SKM-1 (cell line): ENCODE measurements around the gene BLM.

Source experiments
- DNase-seq: peaks from one replicate; lab custom pipeline; 2025; ENCODE audit not compliant: unreplicated experiment; lab: John Stamatoyannopoulos, UW

BLM gene

DNA sequence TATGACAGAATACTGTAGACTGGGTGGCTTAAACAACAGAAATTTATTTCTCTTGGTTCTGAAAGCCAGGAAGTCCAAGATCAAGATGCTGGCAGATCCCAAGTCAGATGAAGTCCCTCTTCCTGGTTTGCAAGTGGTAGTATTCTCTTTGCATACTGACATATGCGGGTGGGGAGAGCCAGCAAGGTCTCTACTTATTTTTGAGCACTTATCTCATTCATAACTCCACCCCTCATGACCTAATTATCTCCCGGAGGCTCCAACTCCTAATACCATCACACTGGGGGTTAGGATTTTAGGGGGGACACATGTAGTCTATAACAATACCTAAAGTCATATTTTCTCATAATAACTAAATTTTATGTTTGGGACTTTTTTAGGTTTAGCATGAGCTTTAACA is 65.3 kb downstream of the BLM start:
- DNase-seq, result no peak

DNA sequence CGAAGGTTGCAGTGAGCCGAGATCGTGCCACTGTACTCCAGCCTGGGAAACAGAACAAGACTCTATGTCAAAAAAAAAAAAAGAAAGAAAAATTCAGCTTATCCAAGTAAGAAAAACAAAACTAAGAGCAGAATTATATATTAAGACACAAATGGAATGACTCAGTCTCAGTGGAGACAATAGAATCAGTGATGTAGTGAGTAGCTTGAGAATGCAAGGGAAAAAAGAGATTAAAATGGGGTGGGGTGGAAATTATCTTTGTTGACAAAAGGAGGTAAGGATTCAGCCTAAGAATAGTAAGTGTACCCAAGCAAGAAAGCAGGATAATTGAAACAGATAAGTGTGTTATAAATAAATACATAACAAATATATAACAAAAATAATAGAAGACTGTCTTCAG is 70.7 kb downstream of the BLM start:
- no peak for DNase-seq

DNA sequence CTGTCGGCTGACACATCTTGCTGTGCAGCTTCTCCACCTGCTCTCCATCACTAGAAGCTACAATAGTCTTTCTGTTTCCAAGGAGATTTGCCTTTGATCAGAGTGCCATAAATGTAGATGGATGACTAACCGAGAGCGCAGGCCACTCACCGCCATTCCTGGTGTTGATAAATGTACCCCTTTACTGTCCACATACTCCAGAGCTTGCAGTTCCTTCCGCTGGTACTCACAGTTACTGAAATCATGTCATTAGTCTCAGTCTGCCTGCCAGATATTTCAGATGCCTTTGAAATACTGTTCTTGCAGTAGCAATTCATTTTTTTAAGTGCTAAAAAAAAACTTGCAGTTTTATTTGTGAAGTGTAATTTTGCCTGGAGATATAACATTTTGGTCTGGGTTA is 72.3 kb downstream of the BLM start:
- DNase-seq, result no peak

DNA sequence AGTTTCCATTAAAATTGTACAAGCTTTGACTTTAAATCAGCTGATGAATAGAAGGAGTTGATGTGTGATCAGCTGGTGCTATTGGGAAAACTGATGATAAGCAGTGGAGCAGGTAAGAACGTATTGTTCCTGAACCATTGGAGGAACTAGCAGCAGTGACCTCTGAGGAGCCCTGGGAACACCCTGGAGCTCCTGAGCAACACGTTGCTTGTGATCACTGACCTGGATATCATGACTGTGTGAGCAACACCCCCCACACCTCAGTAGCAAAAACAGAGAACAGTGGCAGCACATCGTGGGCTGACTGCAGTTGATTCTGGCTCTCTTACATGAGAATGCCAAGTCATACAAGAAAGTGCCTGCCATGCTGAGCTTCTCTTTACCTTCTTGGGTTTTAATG is 72.9 kb downstream of the BLM start:
- DNase-seq, result no peak

DNA sequence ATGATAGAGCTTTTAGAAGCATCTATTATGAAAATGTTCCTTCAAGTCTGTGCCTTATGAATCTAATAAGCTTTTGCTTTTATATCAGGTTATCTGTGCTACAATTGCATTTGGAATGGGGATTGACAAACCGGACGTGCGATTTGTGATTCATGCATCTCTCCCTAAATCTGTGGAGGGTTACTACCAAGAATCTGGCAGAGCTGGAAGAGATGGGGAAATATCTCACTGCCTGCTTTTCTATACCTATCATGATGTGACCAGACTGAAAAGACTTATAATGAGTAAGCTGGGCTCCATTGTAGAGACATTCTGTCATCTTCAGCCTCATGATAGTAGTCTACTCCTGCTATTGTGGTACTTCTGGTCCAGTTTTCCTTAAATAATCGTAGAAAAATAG is 73.4 kb downstream of the BLM start:
- DNase-seq, result no peak

DNA sequence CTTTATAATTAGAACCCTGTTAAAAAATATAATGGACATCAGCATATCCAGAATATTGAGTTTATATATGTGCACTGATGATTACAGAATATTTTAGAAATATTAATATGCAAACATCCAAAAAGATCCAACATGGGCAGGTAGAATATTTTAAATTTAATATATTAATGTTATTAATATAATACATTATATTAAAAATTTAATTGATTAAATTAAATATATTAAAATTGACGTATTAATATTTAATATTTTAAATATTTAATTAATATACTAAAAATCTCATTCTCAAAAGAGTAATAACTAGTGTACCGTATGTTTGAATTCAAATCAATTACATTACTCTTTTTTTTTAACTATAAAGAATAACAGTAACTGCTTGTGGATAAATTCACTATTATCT is 77.4 kb downstream of the BLM start:
- DNase-seq, result no peak

DNA sequence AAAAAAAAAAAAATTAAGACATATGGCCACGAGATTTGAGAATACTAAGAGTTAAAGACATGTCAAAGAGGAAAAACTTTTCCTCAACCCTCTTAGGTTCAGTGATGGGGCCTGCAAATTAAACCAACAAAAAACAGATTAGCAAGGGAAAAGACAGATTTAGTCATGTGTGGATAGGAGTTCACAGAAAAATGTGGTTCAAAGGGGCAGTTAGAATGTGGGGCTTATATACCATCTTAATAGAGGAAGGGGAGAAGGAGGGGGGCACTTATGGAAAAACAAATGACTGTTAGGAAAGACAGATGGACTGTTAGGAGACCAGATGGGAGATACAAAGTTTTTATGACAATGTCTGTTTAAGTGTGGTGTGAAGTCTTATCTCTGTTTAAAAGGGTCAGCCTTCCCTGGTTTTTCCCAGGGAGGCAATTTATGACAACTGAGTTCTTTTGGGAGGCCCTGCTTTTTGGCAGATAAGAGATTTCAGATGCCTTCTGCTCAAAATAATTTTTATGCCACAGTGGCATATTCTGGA is 82.6 kb downstream of the BLM start:
- DNase-seq, result no peak

DNA sequence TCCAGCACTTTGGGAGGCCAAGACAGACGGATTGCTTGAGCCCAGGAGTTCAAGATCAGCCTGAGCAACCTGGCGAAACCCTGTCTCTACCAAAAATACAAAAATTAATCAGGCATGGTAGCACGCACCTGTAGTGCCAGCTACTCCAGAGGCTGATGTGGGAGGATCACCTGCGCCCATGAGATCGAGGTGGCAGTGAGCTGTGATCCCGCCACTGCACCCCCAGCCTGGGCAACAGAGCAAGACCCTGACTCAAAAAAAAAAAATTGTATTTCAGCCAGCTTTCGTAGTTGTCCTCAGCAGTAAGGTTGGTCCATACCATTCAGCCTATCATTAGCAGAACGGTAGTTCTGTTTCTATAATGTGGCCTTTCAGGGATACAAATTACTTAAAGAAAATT is 84.7 kb downstream of the BLM start:
- no peak for DNase-seq

DNA sequence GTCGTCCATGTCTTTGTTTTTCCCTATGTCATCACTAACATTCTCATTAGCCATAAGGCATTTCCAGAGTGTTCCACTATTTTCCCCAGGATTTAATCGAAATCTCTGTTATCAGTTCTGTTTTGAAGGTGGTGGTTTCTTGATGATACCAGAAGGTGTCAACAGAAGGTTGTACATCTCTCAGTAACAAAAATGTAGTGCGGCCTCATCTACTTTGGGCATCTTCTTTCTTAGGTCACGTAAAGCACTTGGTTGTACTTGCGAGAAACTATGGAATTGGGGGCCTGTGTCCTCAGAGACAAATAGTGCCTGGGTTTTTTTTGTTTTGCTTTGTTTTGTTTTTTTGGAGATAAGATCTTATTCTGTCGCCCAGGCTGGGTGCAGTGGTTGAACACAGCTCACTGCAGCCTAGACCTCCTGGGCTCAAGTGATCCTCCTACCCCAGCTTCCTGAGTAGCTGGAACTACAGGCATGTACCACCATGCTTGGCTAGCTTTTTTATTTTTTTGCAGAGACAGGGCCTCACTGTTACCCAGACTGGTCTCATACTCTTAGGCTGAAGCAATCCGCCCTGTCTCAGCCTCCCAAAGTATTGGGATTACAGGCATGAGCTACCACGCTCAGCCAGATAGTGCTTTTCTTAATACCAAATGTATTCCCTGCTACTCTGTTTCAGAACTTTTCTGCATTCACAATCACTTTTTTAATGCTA is 90.1 kb downstream of the BLM start:
- no peak for DNase-seq

DNA sequence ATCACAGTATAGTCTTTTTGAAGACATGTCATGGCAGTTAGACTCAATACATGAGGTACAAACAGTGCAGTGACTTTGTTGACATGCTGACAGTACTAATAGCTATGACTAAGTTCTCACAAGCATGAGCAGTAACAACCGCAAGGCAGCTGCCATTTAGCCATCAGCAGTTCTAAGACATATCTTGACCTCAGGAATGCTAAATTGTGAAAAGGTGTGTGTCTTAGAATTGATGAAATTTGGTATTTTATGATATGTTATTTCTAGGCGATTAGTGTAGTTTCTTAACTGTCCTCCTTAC is 90.6 kb downstream of the BLM start:
- no peak for DNase-seq

DNA sequence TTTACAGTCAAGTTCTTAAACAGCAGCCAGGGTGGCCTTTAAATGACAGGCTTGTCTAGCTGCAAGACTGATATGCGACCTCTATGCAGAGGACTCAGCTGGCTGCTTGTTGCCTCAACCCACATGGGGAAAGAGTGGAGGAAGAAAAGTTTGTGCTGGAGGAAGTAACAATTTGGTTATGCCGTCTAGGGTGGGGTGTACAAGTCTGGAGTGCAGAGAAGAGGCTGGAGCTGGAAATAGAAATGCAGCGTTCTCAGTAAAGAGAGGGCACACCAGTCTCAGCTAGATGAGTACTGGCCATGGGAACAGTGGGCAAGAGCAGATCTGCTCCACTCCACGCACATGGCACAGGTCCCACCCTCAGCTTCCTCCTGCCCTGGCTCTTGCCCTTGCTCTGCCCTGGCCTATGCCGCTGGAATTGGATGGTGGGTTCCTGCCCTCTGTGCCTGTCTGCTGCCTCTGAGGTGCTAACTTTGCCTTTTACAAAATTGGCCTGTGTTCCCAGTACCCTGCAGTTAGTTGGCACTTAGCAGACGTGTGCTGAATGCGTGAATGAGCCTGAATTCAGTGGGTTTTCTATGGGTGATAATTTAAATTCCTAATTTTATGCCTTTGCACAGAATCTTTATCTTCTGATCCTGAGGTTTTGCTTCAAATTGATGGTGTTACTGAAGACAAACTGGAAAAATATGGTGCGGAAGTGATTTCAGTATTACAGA is 91.5 kb downstream of the BLM start:
- no peak for DNase-seq

DNA sequence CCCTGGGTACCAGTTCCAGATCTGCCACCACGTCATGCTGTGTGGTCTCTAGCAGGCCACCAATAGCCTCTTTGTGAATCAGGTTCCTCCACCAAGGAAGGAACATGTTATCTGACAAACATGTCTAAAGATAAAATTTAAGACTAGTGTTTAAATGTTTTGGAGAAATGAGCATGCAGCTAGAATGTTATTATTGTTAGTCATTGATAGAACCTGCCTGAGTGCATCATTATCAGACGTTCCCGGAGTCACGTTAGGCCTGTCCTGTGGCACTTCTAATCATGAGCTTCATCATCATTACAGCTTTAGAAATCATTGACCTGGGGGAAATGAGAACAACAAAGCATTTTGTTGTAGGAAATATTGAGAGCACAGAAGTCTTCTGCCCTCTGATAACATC is 92.4 kb downstream of the BLM start:
- DNase-seq, result no peak

DNA sequence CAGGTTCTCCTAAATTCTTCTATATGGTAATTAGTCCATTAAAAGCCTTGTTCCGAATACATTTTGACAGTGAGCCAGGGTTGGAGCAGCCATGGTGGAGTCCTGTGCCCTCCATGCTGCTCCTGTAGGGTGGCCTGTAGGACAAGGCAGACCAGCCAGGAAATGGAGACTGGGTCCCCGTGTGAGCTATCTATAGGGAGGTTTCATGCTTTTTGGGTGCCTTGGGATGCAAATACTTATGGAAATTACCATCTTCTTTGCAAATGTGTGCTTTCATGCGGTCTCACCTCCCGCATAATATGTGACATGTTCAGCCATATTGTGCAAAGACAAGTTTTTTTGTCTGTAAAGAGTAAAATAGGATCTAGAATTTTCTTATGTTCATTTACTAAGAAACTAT is 93.2 kb downstream of the BLM start:
- no peak for DNase-seq

DNA sequence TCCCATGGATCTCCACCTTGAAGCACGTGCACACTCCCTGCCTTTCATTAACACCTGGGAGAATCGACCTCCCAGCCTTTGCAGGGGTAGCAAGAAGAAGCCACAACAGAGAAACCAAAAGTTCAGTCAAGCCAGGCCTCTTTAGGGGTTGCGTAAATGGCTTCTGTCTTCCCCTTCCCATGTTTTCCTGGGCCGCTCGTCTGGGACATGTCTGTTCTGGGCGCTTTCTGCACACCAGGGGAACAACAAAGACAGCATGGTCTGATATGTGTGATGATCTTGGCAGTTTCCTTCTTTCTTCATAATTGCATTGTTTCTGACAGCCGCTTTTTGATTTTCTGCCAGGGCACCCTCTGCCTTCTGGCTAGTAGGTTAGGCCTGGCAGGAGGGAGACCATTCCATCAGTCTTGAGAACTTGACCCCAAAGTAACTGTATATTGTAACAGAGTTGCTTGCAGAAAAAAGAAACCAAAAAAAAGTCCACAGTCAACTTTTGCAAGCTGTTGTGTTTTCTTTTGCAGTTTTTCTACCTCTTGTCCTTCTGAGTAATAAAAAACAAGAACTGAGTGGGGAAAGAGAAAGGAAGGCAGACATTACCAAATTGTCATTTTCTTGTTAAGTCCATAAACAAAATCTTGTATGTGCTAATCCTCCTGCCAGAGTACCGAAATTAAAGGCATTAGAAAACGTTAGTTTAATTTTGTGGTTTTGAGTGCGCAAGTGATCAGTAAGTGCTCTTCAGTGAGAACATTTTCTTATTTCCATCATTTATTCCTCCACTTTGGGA is 95.2 kb downstream of the BLM start:
- DNase-seq, result no peak

DNA sequence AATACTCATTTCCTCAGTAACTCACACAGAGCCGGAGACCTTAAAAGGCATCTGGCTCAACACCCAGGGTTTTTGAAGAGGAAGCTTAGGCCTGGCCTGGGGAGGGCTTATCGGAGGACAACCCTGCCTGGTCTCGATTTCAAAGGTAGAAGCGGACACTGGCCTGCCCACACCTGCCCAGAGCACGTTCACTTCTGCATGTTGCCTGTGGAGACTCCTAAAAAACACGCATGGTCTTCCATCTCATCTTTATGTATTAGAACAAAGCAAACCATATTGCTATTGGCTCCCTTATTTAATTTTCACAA is 95.8 kb downstream of the BLM start:
- no peak for DNase-seq

DNA sequence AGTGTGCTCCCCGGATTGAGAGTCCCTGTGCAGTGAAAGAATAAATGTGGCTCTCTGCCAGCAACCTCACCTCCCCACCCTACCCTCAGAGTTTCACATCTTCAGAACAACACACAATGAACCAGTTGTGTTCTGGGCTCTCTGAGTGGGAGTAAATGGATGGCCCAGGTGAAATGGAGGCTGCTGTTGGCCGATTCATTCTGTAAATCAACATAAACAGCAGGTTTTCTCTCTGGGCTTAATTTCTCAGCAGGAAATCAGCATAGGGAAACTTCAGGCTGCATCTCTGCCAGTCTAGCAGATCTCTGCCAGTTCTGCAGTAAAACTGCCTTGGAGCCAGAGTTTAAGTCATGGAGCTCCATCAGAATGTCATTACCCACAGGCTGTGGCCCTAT is 96.6 kb downstream of the BLM start:
- DNase-seq, result no peak

DNA sequence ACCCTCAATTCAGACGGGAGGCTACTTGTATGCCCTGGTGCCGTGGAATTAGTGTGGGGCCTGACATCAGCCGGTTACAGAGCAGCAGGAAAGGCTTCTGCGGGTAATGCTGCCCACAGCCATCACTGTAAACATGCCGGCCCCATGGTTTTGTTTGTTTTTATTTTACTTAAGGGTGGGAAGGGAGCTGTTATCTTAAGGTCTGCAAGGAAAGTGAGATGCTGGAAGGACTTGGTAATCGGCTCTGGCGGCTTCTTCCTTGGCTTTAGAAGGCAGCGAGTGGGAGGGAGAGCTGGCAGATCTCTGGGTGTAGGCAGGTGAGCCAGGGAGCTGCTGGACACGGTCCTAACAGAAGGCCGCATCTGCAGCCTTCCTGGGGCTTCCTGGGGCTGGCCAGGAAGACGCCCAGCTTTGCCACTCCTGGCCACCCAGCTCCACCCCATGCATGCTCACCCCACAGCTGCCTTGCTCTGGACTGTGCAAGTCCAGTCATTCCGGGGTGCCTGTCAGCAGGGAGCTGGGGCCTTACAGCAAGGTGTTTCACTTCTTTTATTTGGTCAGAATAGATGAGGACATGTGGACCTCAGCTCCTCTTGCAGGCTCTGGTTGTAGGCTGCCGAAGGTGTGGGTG is 97.2 kb downstream of the BLM start:
- no peak for DNase-seq

DNA sequence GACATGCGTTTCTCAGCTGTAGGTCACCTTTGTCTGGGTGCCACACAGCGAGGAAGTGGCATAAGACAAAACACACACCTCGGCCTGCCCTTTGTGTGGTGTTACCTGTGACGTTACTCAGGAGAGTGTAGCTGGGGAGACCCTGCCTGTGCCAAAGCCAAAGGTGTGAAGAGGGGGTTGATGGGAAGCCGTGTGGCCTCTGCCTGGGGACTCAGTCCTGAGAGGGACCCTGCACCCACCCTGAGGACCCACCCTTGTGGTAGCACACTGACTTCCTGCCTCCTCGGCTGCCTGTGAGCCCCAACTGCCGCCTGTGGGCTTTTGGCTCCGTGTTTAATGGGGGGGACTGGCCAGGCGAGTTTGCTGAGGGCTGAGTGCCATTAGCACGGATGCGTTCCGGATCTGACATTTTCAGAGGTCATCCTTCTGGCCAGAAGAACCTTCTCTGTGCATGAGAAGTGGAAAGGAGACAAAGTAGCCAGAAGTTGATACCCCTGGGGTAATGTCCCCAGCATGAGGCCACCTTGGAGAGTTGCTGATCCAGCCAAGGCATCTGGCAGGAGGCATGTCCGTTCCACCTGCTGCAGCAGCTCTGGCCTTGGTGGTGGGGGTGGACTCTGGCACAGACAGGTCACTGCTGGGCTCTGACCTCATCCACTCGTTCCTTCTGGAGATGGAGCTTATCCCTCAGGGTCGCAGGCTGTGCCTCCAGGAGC is 99.4 kb downstream of the BLM start:
- DNase-seq, result no peak

DNA sequence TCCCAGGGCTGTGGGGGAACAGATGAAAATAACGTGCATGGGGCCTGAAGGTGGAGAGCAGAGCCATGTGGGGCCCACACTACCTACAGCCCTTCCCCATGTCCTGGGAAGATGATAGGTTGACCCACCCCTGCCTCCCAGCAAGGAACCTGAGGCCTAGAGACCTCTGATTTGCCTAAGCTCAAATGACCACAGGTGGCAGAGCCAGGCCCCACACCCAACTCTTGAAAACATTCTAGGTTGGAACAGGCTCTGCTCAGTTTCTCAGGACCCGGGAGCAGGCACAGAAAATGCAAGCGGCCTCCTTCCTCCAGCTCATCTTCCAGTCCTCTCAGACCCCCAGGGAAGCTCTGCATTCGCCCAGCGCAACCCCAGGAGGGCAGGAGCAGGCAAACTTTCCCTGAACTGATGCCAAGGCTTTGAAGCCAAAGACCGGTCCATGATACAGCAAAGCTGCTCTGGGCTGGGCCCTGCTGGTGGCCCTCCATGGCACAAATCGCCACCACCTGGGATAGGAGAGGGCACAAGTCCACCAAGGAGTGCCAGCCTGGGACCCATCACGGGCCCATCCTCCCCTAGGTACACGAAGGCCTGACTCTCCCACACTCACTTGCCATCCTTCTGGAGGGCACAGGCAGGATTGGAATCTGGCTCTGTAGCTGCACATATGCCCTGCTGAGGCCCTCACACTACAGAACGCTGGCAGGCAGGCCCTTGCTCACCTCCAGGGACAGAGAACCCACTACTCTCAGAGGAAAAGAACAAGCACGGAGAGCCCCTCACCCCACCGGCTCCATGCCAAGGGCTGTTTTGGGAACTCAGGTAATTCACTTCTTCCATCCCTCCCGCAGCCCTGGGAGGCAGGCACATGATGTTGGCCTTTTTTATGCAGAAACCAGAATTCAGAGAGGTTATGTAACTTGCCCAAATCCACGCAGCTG is 100.2 kb downstream of the BLM start:
- DNase-seq, result no peak
